NCI-H774 (cell line): Measurements from ENCODE around the gene CDH5.
A peak's percentile ranks its signal among the peaks of the same experiment; 100 is the strongest.
"Not testable (repeated sequence)": the region's sequence is repeated elsewhere in the genome, so short reads cannot be mapped to it uniquely, and the experiment has no call there.

Experiments
- DNase-seq: peaks from one replicate; lab custom pipeline; 2025; lab: John Stamatoyannopoulos, UW

The CDH5 gene, protein sequence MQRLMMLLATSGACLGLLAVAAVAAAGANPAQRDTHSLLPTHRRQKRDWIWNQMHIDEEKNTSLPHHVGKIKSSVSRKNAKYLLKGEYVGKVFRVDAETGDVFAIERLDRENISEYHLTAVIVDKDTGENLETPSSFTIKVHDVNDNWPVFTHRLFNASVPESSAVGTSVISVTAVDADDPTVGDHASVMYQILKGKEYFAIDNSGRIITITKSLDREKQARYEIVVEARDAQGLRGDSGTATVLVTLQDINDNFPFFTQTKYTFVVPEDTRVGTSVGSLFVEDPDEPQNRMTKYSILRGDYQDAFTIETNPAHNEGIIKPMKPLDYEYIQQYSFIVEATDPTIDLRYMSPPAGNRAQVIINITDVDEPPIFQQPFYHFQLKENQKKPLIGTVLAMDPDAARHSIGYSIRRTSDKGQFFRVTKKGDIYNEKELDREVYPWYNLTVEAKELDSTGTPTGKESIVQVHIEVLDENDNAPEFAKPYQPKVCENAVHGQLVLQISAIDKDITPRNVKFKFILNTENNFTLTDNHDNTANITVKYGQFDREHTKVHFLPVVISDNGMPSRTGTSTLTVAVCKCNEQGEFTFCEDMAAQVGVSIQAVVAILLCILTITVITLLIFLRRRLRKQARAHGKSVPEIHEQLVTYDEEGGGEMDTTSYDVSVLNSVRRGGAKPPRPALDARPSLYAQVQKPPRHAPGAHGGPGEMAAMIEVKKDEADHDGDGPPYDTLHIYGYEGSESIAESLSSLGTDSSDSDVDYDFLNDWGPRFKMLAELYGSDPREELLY

DNA sequence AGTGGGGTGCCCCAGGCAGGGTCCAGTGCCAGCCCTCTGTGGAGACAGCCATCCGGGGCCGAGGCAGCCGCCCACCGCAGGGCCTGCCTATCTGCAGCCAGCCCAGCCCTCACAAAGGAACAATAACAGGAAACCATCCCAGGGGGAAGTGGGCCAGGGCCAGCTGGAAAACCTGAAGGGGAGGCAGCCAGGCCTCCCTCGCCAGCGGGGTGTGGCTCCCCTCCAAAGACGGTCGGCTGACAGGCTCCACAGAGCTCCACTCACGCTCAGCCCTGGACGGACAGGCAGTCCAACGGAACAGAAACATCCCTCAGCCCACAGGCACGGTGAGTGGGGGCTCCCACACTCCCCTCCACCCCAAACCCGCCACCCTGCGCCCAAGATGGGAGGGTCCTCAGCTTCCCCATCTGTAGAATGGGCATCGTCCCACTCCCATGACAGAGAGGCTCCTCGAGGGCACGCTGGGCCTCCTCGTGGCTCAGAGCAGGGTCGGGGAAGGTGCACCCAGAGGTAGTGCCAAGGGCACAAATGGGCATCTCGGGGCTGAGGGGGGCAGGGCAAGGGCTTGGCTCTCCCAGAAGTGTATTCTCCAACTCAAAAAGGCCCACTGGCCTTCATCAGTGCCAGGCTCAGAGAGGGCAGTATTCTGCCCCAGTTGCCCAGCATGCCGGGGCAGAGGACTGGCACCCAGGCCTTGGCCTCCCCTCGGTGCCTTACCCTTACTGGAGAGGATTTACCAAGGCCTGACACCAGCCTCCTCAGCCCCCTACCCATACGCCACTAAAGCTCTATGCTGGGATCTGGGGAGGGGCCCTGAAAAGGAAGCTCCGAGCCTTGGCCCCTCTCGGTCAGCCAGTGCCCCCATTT, at the start of gene CDH5:
Gene CDH5, plus strand, starts transcription at position 259 of the 867 bp plus-strand sequence. CDS start 12,647 bp downstream, outside the sequence.
- no peak for DNase-seq

DNA sequence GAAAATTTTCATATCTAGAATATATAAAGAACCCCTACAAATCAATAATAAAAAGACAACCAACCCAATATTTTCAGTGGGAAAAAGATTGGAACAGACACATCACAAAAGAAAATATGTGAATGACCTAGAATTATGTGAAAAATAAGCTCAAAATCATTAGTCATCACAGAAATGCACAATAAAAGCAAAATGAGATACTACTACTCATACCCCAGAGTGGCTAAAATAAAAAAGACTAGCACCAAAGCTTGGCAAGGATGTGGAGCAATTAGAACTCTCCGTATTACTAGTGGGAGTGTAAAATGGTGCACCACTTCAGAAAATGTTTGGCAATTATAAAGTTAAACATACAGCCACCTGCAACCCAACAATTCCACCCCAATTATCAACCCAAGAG, 48.0 kb upstream of the CDH5 start:
- DNase-seq: no peak

DNA sequence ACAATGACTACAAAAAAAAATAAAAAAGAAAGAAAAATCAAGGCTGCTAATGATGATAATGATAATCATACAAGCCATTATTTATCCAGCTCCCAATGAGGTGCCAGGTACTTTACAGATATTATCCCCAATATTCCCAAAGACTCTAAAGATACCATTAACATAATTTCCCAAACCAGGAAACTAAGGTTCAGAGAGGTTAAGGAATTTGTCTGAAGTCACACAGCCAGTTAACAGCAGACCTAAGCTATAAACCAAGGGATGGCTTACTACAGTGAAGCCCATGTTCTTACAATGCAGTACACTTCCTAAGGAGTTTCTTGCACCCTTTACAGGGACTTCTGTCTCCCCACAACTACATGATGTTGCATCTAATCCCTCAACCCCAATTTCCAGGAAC, 45.7 kb upstream of the CDH5 start:
- no peak for DNase-seq

DNA sequence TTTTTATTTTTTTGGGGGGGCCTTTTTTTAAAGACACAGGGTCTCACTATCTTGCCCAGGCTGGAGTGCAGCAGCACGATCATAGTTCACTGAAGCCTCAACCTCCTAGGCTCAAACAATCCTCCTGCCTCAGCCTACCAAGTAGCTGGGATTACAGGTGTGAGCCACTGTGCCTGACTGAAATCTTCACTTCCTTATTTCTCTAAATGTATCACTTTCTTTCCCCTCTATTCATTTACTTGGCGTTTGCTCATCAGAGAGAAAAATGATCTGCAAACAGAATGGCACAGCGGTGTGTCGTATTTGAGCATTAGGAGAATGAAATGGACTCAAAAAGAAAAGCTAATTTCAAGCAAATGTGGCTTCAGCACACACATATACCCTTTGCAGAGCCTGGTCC, 44.3 kb upstream of the CDH5 start:
- no peak for DNase-seq

DNA sequence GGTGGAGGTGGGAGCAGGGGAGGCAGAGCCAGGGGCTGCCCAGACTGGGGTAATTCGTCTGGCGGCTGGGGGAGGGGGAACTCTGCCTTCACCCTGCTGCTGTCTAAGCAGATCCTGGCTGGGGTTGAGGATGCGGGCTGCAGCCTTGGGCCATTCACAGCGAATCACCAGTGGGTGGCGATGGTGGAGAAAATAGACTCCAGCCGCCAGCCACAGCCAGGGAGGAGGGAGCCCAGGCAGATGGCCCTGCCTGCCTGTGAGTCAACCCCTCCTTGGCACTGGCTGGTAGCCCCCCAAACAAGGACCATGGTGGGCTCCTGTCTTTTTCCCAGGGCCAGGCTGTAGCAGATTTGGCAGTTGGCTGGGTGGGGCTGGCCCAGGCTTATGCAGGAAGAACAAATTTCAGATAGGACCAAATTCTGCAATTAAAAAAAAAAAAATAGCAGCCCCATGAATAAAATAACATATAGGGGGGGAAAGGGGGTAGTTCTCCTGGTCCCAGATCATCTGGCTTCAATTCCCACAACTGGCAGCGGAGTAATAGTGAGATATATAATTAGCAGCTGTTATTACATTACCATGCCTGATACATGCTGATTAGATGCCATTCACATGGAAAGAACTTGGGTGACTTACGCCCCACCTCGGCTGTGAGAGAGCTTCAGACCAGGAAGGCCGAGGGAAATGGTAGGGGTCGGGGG, 41.5 kb upstream of the CDH5 start:
- no peak for DNase-seq

DNA sequence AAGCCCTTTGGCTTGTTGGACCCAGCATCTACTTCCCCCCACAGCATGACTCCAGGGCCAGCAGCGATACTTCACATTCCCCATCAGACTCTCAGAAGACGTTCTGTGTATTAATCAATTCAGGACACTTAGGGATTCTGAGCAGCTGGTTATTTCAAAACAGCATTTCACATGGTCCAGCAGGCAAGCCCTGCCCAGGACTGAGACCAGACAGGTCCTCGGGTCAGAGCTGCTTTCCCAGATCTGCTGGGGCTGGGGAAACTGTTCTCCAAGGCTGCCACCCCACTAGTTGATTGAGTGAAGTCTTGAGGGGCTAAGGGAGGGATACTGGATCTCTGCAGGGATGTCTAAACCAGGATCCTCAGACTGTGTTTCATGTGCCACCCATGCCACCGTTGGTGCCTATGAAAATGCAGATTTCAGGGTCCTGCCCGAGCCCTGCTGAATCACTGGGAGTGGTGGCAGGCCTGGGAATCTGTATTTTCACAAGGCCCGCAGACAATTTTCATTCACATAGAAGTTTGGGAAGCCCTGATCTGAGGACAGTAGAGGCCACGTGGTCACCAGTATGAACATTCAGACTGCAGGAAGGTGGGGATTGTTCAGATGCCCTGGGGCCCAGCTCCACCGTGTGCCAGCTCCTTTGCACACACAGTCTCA, 40.6 kb upstream of the CDH5 start:
- no peak for DNase-seq

DNA sequence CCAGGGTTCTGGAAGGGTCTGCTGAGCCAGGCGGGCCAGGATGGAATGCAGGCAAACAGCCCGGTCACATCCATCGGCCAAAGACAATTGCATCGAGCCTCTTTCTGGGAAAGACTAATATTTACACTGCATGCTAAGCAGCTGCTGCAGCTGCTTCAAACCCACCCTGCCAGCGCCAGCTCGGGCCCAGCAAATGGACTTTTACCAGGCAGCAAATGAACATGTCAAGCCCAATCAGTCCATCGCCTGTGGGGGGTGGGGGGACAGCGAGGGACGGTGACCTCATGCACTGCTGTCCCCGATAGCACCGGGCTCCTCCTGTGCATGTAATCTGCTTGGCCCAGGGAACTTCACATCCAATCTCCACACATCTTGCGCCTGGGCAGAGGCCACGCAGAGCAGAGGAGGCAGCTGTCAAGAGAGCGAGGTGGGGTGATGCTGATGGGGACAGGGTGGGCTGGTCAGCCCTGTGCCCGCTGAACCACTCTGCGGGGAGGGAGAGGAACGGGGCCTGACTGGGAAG, 39.4 kb upstream of the CDH5 start:
- peak; percentile 54 for DNase-seq

DNA sequence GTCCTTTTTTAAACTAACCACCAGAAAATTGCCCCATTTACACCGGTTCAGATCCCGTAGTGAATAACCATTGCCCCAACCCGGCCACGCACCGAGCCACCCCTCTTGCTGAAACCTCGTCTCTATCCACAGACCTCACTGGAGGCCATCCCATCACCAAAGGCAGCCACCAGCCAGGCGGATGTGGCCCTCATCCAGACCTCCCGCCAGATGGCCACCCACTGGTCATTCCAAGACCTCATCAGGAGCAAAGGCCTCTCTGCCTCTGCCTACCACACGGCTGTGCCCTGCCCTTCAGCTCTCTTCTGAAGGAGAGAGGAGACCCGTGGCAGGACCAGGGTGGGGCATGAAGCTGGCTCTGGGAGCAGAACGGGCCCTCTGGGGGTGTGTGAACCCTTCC, 38.2 kb upstream of the CDH5 start:
- DNase-seq: no peak

DNA sequence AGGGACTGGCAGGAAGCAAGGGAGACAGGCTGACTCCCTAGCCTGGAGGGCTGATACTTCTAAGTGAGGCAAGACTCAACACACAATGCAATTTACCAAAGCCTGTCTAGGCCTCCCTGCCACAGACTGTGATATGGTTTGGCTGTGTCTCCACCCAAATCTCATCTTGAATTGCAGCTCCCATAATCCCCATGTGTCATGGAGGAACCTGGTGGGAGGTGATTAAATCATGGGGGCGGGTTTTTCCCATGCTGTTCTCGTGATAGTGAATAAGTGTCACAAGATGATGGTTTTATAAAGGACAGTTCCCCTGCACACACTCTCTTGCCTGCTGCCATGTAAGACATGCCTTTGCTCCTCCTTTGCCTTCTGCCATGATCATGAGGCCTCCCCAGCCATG, 35.0 kb upstream of the CDH5 start:
- DNase-seq: not testable (repeated sequence)

DNA sequence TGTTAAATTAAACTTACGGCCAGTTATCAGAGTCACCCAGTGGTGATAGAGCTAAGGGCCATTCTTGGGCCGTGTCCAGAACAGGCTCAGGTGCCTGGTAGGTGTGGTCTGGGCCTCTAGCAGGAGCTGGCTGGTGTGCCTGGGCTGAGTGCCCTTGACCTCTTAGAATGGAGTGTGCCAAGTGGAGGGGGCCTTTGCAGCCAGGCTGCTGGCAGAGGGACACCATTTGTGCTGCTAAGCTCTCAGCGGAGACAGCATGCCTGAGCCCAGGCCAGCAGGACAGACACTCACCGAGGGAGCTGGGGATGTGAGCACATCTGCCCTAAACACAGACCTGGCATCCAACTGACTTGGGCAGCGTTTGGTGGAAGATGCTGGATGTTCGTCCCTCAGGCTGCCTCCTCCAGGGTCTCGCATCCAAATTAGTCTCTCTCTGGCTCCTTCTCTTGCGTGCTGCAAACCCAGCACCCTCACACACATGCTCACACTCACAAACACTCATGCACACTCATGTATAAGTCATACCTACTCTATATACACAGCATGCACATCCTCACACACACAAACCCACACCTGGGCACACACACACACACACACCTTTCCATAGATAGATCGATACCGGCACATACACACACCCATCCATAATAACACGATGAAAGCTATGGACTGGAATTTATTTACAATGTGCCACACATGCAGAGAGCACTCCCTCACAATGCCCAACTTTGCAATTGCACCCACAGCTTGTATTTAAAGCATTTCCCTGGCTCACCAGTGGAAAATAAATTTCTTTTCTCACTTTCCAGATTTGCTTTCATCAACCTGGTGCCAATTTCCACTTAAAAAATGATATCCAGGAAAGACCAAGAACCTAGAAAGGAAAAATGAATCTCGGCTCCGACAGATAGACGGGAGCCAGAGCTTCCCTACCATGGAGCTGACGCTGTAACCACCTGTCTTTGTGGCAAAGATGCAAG, 33.6 kb upstream of the CDH5 start:
- DNase-seq: no peak

DNA sequence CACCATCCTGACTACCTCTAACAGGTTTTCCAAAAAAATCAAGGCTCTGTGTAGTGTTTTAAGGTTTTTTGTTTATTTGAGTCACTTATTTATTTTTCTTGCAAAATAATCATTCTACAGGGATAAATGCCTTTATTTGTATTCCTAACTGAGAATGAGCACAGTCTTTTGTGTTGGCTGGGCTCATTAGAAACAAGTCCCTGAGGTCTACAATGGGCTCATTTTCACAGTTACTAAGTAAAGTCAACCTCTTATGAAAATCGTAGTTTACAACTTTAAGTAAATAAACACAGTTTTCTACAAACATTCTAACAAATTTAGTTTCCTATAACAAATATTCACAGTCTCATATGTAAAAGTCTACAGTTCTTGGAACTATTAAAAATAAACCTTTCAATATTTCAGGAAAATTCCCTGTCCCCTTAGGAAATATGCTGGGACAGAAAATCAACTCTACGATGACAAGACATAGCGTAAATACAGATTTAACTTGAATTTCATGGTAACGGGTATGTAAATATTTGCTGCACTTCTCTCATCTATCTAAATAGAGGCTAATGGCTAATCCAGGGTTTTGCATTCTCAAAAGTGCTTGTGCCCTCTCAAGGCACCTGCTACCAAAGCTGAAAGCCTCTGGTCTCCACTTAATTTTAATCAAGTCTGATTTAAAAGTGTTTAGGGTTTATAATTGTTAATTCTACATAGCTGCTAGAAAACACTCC, 31.5 kb upstream of the CDH5 start:
- peak; percentile 23 for DNase-seq

DNA sequence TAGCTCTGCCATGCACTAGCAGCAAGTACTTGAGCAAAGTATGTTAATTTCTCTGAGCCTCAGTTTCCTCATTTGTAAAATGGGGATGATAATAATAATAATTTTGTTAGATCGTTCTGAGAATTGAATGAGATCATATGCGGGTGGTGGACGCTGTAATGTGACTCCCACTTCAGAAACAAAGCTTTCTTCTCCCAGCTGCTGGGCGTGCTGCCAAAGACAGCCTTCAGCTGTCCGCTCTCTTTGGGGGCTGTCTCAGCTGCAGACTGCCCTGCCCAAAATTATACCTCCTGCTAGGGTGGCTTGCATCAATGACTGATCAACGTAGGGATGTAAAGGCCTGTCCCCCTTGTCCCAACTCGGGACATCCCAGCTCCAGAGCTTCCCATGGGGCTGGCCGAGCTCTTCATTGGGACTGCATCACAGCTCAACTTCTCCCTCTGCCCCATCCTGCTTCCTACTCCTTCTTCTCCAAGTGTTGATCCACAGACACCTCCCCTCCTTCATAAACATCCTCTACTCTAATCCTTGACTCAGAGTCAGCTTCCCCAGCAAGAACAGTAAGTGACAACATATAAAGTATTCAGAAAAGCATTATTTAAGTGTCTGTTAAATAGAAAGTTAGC, 30.7 kb upstream of the CDH5 start:
- peak; percentile 67 for DNase-seq

DNA sequence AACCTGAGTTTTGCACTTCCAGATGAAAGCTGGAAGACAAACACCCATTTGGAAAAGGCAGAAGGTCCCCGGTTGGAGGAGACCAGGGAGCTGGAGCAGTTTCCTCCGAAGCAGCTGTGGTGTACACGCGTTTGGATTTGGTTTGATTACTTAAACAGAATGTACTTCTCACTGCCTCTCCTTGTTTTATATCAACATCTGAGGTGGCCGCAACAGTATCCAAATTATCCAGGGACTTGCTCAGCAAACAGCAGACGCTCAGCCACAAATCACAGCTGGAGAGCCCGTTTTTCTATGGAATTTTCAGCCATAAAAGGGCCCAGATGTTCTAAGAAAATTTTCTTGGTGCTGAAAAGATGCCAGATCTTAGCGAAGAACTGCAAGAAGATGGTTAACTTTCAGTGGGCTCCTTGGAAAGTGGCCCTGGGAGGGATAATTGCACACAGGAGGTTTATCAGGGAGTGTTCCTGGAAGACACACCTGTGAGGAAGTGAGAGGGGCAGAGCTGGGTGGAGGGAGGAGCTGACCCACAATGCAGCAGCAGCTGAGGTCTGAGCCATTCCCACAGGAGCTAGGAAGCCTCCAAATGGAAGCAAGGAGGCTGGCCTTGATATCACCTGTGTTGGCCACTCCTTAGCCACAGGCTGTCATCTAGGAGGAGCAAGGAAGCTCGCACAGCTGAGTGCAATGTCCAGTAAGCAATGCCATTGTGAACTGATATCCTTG, 28.9 kb upstream of the CDH5 start:
- no peak for DNase-seq

DNA sequence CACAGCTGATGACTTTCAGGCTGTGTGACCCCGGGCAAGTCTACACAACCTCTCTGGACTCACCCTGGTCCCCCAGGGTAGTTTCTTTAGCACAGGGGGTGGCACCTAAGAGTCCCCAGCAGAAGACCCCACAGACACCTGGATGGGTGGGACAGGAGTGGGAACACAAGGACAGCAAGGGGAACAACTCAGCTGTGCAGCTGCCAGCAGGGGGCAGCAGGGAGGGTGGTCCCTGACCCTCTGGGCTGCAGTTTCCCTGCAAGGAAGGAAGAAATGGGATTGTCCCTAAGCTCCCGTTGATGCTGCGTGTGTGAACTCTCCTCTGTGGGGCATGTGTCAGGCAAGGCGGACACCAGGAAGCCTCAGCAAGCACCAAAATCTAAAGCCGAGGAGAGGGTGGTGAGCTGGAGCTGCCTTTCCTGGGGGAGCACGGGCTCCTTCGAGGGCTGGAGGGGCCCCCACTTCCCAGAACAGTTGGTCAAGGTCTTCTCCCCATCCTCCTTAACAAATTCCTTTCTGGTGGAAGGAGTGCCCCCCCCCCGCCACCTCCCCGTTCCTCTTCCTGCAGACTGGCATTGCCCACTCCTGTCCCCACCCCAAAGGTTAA, 24.1 kb upstream of the CDH5 start:
- no peak for DNase-seq

DNA sequence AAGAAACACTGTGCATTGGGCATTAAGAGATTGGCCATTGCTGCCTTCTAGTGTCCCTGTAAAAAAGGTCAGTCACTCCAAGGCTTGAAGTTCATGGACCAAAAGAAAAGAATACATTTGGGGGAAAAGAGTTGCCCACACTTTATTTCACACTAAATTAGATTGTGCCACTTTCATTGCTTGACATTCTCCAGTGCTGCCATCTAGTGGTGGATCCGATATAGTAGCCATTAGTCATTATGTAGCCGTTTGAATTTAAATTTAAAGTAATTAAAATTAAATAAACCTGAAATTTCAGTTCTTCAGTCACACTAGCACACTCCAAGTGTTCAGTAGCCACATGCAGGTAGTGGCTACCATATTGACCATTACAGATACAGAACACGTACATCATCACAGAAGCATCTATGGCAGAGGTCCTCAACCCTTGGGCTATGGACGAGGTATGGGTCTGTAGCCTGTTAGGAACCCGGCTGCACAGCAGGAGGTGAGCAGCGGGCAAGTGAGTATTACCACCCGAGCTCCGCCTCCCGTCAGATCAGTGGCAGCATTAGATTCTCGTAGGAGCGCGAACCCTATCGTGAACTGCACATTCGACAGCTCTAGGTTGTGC, 21.9 kb upstream of the CDH5 start:
- DNase-seq: no peak

DNA sequence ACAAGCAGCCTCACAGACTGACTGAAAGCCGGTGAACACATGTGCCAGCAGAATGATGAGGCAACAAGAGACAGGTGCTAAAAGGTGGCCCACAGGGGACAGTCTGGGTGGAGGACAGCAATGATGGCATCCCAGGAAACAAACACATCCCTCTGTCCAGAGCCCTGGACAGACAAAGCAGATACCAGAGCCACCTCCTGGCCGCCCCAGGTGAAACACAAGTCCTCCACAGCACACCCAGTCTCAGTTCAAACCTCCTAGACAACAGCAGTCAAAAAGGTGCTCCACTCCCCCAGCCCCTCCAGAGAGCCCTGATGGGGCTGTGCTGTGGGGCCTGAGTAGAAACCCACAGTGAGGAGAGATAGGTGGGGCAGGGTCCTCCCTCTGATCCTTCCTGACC, 20.3 kb upstream of the CDH5 start:
- no peak for DNase-seq

DNA sequence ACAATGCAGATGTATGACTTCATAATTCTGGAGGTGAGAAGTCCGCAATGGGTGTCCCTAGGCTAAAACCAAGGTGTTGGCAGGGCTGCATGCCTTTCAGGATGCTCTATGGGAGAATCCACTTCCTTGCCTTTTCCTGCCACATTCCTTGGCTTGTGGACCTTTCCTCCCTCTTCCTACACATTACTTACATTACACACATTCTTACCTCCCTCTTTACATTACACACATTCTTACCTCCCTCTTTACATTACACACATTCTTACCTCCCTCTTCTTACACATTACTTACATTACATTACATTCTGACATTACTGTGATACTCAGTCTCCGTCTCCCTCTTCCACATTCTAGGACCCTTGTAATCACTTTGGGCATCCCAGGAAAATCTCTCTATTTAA, 14.2 kb upstream of the CDH5 start:
- no peak for DNase-seq
